SU-DHL-6 (cell line): ENCODE results near the gene THSD8.

ENCODE experiments used
- EZH2phosphoT487 ChIP-seq: fragments of 200-600 bp; sonication (generic), shearing (Covaris generic); conservative IDR thresholded peaks from 2 replicates; pipeline ENCODE4 v1.6.1; 2018; ENCODE audit warnings: mild to moderate bottlenecking, antibody characterized with exemption, low read length, moderate library complexity, mixed read lengths
- TF ChIP-seq, protein P1 (sequence below): fragments of 200-600 bp; sonication (generic); IDR thresholded peaks from one replicate; pipeline ENCODE4 v1.5.1; 2017; ENCODE audit warnings: antibody characterized with exemption, mild to moderate bottlenecking, low read length, moderate library complexity; ENCODE audit not compliant: insufficient read depth, poor library complexity, severe bottlenecking

DNA sequence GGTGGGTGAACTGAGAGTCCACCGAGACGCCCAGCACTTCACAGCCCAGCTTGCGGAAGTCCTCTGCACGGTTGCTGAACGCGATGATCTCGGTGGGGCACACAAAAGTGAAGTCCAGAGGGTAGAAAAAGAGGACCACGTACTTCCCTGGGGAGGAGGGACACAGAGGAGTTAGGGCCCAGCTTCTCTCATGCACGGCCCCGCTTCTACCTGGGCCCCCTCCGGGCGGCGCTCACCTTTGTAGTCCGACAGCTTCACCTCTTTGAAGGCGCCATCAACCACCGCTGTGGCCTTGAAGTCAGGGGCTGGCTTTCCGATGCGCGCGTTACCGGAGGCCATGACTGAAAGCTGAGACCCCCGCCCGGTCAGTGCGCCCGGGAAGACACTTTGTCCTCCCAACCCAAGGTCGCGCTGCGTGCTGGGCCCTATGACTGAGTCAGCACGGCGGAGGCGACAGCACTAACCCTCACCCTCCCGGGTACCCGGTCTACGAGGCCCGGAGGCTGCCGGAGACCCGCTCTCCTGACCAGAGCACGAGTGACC, 875 bp upstream of the THSD8 start:
- TF ChIP-seq, protein P1, sequence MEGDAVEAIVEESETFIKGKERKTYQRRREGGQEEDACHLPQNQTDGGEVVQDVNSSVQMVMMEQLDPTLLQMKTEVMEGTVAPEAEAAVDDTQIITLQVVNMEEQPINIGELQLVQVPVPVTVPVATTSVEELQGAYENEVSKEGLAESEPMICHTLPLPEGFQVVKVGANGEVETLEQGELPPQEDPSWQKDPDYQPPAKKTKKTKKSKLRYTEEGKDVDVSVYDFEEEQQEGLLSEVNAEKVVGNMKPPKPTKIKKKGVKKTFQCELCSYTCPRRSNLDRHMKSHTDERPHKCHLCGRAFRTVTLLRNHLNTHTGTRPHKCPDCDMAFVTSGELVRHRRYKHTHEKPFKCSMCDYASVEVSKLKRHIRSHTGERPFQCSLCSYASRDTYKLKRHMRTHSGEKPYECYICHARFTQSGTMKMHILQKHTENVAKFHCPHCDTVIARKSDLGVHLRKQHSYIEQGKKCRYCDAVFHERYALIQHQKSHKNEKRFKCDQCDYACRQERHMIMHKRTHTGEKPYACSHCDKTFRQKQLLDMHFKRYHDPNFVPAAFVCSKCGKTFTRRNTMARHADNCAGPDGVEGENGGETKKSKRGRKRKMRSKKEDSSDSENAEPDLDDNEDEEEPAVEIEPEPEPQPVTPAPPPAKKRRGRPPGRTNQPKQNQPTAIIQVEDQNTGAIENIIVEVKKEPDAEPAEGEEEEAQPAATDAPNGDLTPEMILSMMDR, result no peak
- no peak for TF ChIP-seq EZH2phosphoT487
